AG20443 (cell line): ENCODE results near the gene TAF1C.
"Not testable (repeated sequence)": the region's sequence is repeated elsewhere in the genome, so short reads cannot be mapped to it uniquely, and the experiment has no call there.

ENCODE experiments used
- DNase-seq: peaks from one replicate; pipeline ENCODE4 v3.0.0; 2012; ENCODE audit warnings: low spot score, mixed read lengths

The TAF1C gene

GRCh38 chr16:84207879-84208278 lies 21.0 kb upstream of the TAF1C start:
- DNase-seq, result no peak

- DNase-seq, result no peak
These were observed 20.4 kb upstream of the TAF1C start for GRCh38 chr16:84207251-84207650.

- DNase-seq, result no peak
These were observed 19.3 kb upstream of the TAF1C start for GRCh38 chr16:84205976-84206691.

GRCh38 chr16:84205123-84205522 lies 18.3 kb upstream of the TAF1C start:
- DNase-seq, result not testable (repeated sequence)

GRCh38 chr16:84204551-84204950 lies 17.7 kb upstream of the TAF1C start:
- DNase-seq, result not testable (repeated sequence)

GRCh38 chr16:84199861-84200260 lies 13.0 kb upstream of the TAF1C start:
- no peak for DNase-seq

- DNase-seq, result no peak
These were observed 12.2 kb upstream of the TAF1C start for GRCh38 chr16:84199097-84199496.

GRCh38 chr16:84198401-84198800 lies 11.5 kb upstream of the TAF1C start:
- peak; percentile 85 for DNase-seq

- no peak for DNase-seq
These were observed 10.7 kb upstream of the TAF1C start for GRCh38 chr16:84197466-84198128.

- no peak for DNase-seq
These were observed 10.0 kb upstream of the TAF1C start for GRCh38 chr16:84196727-84197394.

- no peak for DNase-seq
These were observed 9.2 kb upstream of the TAF1C start for GRCh38 chr16:84196101-84196500.

GRCh38 chr16:84195201-84196093 lies 8.6 kb upstream of the TAF1C start:
- no peak for DNase-seq

GRCh38 chr16:84194470-84195200 lies 7.8 kb upstream of the TAF1C start:
- no peak for DNase-seq

- no peak for DNase-seq
These were observed 7.2 kb upstream of the TAF1C start for GRCh38 chr16:84194018-84194417.

GRCh38 chr16:84193480-84193879 lies 6.6 kb upstream of the TAF1C start:
- DNase-seq, result no peak

- DNase-seq, result no peak
These were observed 4.6 kb upstream of the TAF1C start for GRCh38 chr16:84191466-84191865.

GRCh38 chr16:84190731-84191388 lies 4.0 kb upstream of the TAF1C start, which contains the start of gene ADAD2:
Gene ADAD2, plus strand, starts transcription at chr16:84191157. Its CDS starts 74 bp downstream, at chr16:84191231.
- DNase-seq, result no peak

GRCh38 chr16:84184775-84185174 lies 2.1 kb downstream of the TAF1C start:
- DNase-seq, result no peak

- DNase-seq, result no peak
These were observed 2.8 kb downstream of the TAF1C start for GRCh38 chr16:84183911-84184591.

- DNase-seq, result no peak
These were observed 3.3 kb downstream of the TAF1C start for GRCh38 chr16:84183572-84183875.
